Dendritic cell treated with granulocyte-macrophage colony-stimulating factor and Interleukin-4, amounts not matched to agents 40 ng/mL and 50 ng/mL, for 4 days (primary cell): ENCODE measurements around the gene DUOX1.

Experiments
- H3K27ac Mint-ChIP-seq: one replicate; pipeline ENCODE4 v1.8.0; 2022; ENCODE audit warnings: mild to moderate bottlenecking, mixed read lengths
- H3K27me3 Mint-ChIP-seq: one replicate; pipeline ENCODE4 v1.8.0; 2022; ENCODE audit warnings: mild to moderate bottlenecking, mixed read lengths
- H3K36me3 Mint-ChIP-seq: one replicate; pipeline ENCODE4 v1.8.0; 2022; ENCODE audit warnings: low read depth, mixed read lengths
- H3K4me1 Mint-ChIP-seq: one replicate; pipeline ENCODE4 v1.8.0; 2022; ENCODE audit warnings: low read depth, mixed read lengths
- H3K4me3 Mint-ChIP-seq: one replicate; pipeline ENCODE4 v1.8.0; 2022; ENCODE audit warnings: mild to moderate bottlenecking, moderate library complexity, mixed read lengths
- H3K9me3 Mint-ChIP-seq: one replicate; pipeline ENCODE4 v1.8.0; 2022; ENCODE audit warnings: mixed read lengths
- intact Hi-C: fragments of 100-400 bp; cut with micrococcal nuclease; formaldehyde crosslinking; loops from one replicate; pipeline ENCODE4 v1.15.0; 2022

Gene DUOX1

GRCh38 chr15:45182996-45183395, 53.2 kb downstream of the DUOX1 start:
- H3K36me3 Mint-ChIP-seq, result no peaks in the 10 kb centered on the region
- no peak overlapping the region for H3K27ac Mint-ChIP-seq
- H3K9me3 Mint-ChIP-seq, result no peaks in the 10 kb centered on the region
- peaks cover 16% of the 10 kb centered on the region for H3K27me3 Mint-ChIP-seq
- intact Hi-C loops, result no loop called here
- no peak overlapping the region for H3K4me3 Mint-ChIP-seq
- peaks cover 63% of the 10 kb centered on the region for H3K4me1 Mint-ChIP-seq

GRCh38 chr15:45183511-45183910, 53.7 kb downstream of the DUOX1 start:
- peaks cover 68% of the 10 kb centered on the region for H3K4me1 Mint-ChIP-seq
- no peaks in the 10 kb centered on the region for H3K9me3 Mint-ChIP-seq
- H3K27me3 Mint-ChIP-seq, result peaks cover 21% of the 10 kb centered on the region
- H3K4me3 Mint-ChIP-seq, result no peak overlapping the region
- intact Hi-C loops, result no loop called here
- H3K27ac Mint-ChIP-seq, result no peak overlapping the region
- H3K36me3 Mint-ChIP-seq, result no peaks in the 10 kb centered on the region

GRCh38 chr15:45184562-45185041, 54.8 kb downstream of the DUOX1 start:
- peak overlapping the region; percentile 9 for H3K27ac Mint-ChIP-seq
- H3K27me3 Mint-ChIP-seq, result peaks cover 29% of the 10 kb centered on the region
- H3K4me3 Mint-ChIP-seq, result no peak overlapping the region
- peaks cover 61% of the 10 kb centered on the region for H3K4me1 Mint-ChIP-seq
- intact Hi-C loops, result no loop called here
- H3K36me3 Mint-ChIP-seq, result no peaks in the 10 kb centered on the region
- no peaks in the 10 kb centered on the region for H3K9me3 Mint-ChIP-seq

GRCh38 chr15:45185069-45185779, 55.4 kb downstream of the DUOX1 start:
- Mint-ChIP-seq H3K27me3 (peaks cover 31% of the 10 kb centered on the region), H3K27ac (peak overlapping the region; percentile 9), H3K9me3 (no peaks in the 10 kb centered on the region), H3K4me3 (no peak overlapping the region), H3K4me1 (peaks cover 54% of the 10 kb centered on the region), H3K36me3 (no peaks in the 10 kb centered on the region)
- intact Hi-C loops, result no loop called here

DNA sequence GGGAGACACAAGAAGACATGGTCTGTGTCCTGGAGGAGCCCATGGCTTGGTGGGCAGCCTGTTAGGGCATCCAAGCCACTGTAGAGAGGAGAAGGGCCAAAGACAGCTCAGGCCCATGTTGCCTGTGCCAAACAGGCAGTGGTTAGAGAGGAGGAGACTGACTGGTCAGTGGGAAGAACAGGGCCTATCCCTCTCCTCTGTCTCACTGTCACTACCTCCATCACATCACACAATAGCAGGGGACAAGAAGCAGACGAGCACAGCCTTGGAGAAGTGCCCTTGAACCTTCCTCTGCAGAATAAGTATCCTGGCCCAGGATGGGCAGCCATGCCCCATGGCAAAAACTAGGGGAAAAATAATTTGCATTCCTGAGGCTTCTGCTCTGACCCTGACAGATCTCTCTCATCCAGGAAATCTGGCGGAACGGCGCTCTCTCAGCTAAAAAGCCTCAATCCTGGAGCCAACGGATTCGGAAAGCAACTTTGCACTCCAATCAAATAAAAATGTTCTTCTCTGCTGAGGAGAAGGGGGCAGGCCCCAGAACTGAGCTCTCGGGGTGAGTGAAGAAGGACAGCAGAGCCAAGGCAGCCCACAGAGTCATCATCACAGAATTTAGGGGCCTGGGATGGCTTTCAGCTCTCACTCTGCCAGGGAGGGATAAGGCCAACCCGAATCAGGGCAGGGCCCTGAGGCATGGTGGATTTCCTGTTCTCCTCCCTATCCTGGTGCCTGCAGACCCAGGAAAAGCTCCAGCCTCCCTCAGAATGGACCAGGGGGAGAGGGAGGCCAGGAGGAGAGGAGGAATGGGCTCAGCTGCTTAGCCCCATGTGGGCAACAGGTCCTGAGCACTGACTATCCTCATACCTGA, 56.3 kb downstream of the DUOX1 start:
- Mint-ChIP-seq H3K36me3 (no peaks in the 10 kb centered on the region), H3K9me3 (no peaks in the 10 kb centered on the region), H3K27me3 (peaks cover 34% of the 10 kb centered on the region), H3K27ac (peak overlapping the region; percentile 1), H3K4me3 (no peak overlapping the region), H3K4me1 (peaks cover 45% of the 10 kb centered on the region)
- intact Hi-C loops, result no loop called here

- Mint-ChIP-seq H3K4me3 (peak overlapping the region; percentile 53), H3K4me1 (peaks cover 37% of the 10 kb centered on the region), H3K27me3 (peaks cover 34% of the 10 kb centered on the region), H3K36me3 (no peaks in the 10 kb centered on the region), H3K9me3 (no peaks in the 10 kb centered on the region), H3K27ac (peak overlapping the region; percentile 23)
- intact Hi-C loops, result no loop called here
Observed at GRCh38 chr15:45186771-45187577, 57.2 kb downstream of the DUOX1 start.

GRCh38 chr15:45187578-45187893, 57.7 kb downstream of the DUOX1 start:
- no peak overlapping the region for H3K27ac Mint-ChIP-seq
- no peaks in the 10 kb centered on the region for H3K36me3 Mint-ChIP-seq
- no peaks in the 10 kb centered on the region for H3K9me3 Mint-ChIP-seq
- intact Hi-C loops, result no loop called here
- peak overlapping the region; percentile 53 for H3K4me3 Mint-ChIP-seq
- H3K27me3 Mint-ChIP-seq, result peaks cover 34% of the 10 kb centered on the region
- peaks cover 34% of the 10 kb centered on the region for H3K4me1 Mint-ChIP-seq

- H3K9me3 Mint-ChIP-seq, result no peaks in the 10 kb centered on the region
- H3K4me3 Mint-ChIP-seq, result peak within 1 kb of the TSS; percentile 58
- no peaks in the 10 kb centered on the region for H3K36me3 Mint-ChIP-seq
- peak within 1 kb of the TSS; percentile 23 for H3K27ac Mint-ChIP-seq
- peaks cover 34% of the 10 kb centered on the region for H3K27me3 Mint-ChIP-seq
- H3K4me1 Mint-ChIP-seq, result peaks cover 29% of the 10 kb centered on the region
- intact Hi-C loops, result no loop called here
Observed at GRCh38 chr15:45187894-45188830, 58.4 kb downstream of the DUOX1 start, which contains the start of gene SHF. Gene SHF (minus strand): TSS chr15:45187966. CDS start chr15:45187951, 15 bp downstream.

- H3K9me3 Mint-ChIP-seq, result no peaks in the 10 kb centered on the region
- H3K36me3 Mint-ChIP-seq, result peaks cover 10% of the 10 kb centered on the region
- no peaks in the 10 kb centered on the region for H3K27me3 Mint-ChIP-seq
- intact Hi-C loops, result no loop called here
- no peak overlapping the region for H3K27ac Mint-ChIP-seq
- peaks cover 8% of the 10 kb centered on the region for H3K4me1 Mint-ChIP-seq
- H3K4me3 Mint-ChIP-seq, result peak overlapping the region; percentile 45
Observed at GRCh38 chr15:45197512-45197911, 67.7 kb downstream of the DUOX1 start.

- Mint-ChIP-seq H3K9me3 (no peaks in the 10 kb centered on the region), H3K36me3 (peaks cover 10% of the 10 kb centered on the region), H3K4me1 (peaks cover 19% of the 10 kb centered on the region), H3K27ac (no peak overlapping the region), H3K27me3 (no peaks in the 10 kb centered on the region), H3K4me3 (no peak overlapping the region)
- intact Hi-C loops, result loop anchor here (1.0 kb wide), 1 partner anchor 31 kb away; no protein-coding TSS in a partner anchor
Observed at GRCh38 chr15:45198337-45199135, 68.7 kb downstream of the DUOX1 start.

- H3K9me3 Mint-ChIP-seq, result no peaks in the 10 kb centered on the region
- H3K36me3 Mint-ChIP-seq, result peaks cover 10% of the 10 kb centered on the region
- H3K27me3 Mint-ChIP-seq, result no peaks in the 10 kb centered on the region
- H3K4me1 Mint-ChIP-seq, result peaks cover 23% of the 10 kb centered on the region
- intact Hi-C loops, result no loop called here
- no peak overlapping the region for H3K27ac Mint-ChIP-seq
- no peak overlapping the region for H3K4me3 Mint-ChIP-seq
Observed at GRCh38 chr15:45199136-45199810, 69.5 kb downstream of the DUOX1 start.
